ENCODE measurements around the gene PDGFA.

Gene PDGFA

GRCh38 chr7:519484-520390 is at the start of gene PDGFA:
Gene PDGFA, minus strand, starts transcription at chr7:519846. Its CDS starts 845 bp downstream, at chr7:519001.
- no peak for DNase-seq (ENCODE audit: low read depth)

- no peak for DNase-seq (ENCODE audit: low read depth)
These were observed 48.6 kb upstream of the PDGFA start for GRCh38 chr7:568031-568951.

GRCh38 chr7:567305-567883 is 47.7 kb upstream of the PDGFA start:
- no peak for DNase-seq (ENCODE audit: low read depth)

- DNase-seq (ENCODE audit: low read depth): no peak
These were observed 46.5 kb upstream of the PDGFA start for GRCh38 chr7:566100-566499.

- DNase-seq (ENCODE audit: low read depth): no peak
These were observed 44.7 kb upstream of the PDGFA start for GRCh38 chr7:564176-564865.

- DNase-seq (ENCODE audit: low read depth): no peak
These were observed 44.1 kb upstream of the PDGFA start for GRCh38 chr7:563629-564170.

- DNase-seq (ENCODE audit: low read depth): no peak
These were observed 43.4 kb upstream of the PDGFA start for GRCh38 chr7:562789-563628.

GRCh38 chr7:562374-562675 is 42.7 kb upstream of the PDGFA start:
- DNase-seq (ENCODE audit: low read depth): no peak

GRCh38 chr7:561631-562373 is 42.2 kb upstream of the PDGFA start:
- DNase-seq (ENCODE audit: low read depth): no peak

GRCh38 chr7:560966-561630 is 41.5 kb upstream of the PDGFA start:
- DNase-seq (ENCODE audit: low read depth): no peak

GRCh38 chr7:559396-559705 is 39.7 kb upstream of the PDGFA start:
- DNase-seq (ENCODE audit: low read depth): no peak

GRCh38 chr7:557558-557881 is 37.9 kb upstream of the PDGFA start:
- DNase-seq (ENCODE audit: low read depth): no peak

- no peak for DNase-seq (ENCODE audit: low read depth)
These were observed 37.4 kb upstream of the PDGFA start for GRCh38 chr7:556837-557557.

- DNase-seq (ENCODE audit: low read depth): no peak
These were observed 36.7 kb upstream of the PDGFA start for GRCh38 chr7:556291-556826.

GRCh38 chr7:555551-556160 is 36.0 kb upstream of the PDGFA start:
- no peak for DNase-seq (ENCODE audit: low read depth)

- DNase-seq (ENCODE audit: low read depth): no peak
These were observed 34.0 kb upstream of the PDGFA start for GRCh38 chr7:553636-554111.

- DNase-seq (ENCODE audit: low read depth): no peak
These were observed 33.4 kb upstream of the PDGFA start for GRCh38 chr7:552868-553635.

All from stimulated activated CD8-positive, alpha-beta memory T cell treated with anti-CD3 and anti-CD28 coated beads, Interleukin-7, amount 100 ng/mL, for 24 hours (primary cell).